ENCODE data around the gene SYP.

DNA sequence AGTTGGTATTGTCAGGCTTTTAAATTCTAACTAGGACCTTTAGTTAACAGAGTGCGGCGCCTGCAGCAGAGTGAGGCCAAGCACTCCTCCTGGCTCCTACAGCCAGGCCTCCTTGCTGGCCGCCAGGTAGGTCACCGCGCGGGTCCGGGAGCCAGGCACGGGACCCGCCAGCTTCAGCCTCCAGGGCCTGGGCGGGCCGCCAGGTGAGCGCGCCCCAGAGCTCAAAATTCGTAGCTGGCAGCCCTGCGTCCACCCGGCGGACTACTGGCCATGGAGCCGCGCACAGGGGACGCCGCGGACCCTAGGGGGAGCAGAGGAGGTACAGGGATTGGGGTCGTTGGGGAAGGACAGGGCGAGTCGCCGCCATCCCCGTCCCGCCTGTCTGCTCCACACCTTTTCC lies 37.4 kb downstream of the SYP start, which contains the start of gene MAGIX:
- TF ChIP-seq POLR2A (IDR thresholded peaks at IDR 0.05) (no peak), EP300 (IDR thresholded peaks at IDR 0.05) (no peak)
- TF ChIP-seq, protein P1, sequence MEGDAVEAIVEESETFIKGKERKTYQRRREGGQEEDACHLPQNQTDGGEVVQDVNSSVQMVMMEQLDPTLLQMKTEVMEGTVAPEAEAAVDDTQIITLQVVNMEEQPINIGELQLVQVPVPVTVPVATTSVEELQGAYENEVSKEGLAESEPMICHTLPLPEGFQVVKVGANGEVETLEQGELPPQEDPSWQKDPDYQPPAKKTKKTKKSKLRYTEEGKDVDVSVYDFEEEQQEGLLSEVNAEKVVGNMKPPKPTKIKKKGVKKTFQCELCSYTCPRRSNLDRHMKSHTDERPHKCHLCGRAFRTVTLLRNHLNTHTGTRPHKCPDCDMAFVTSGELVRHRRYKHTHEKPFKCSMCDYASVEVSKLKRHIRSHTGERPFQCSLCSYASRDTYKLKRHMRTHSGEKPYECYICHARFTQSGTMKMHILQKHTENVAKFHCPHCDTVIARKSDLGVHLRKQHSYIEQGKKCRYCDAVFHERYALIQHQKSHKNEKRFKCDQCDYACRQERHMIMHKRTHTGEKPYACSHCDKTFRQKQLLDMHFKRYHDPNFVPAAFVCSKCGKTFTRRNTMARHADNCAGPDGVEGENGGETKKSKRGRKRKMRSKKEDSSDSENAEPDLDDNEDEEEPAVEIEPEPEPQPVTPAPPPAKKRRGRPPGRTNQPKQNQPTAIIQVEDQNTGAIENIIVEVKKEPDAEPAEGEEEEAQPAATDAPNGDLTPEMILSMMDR (IDR thresholded peaks at IDR 0.05) = no peak

All from ovary (tissue), 3 donors.